Heart right ventricle (tissue), 16 donors: ENCODE measurements around the gene TUBA4A. TPM values are rescaled to one million over a fixed set of nuclear protein-coding genes. Genes with fewer than 3 reads are reported as not detected.

Source experiments
- ATAC-seq, 8 donors: fragments of 200-7000 bp; cut with Tn5 transposase; one replicate each; pipeline ENCODE4 v1.9.1; 2020; ENCODE audit warnings: mild to moderate bottlenecking in 8 of 8, moderate library complexity in 8 of 8, moderate number of reproducible peaks in 1 of 8
- DNase-seq, 2 donors: peaks; one replicate each; pipeline ENCODE4 v3.0.0-alpha.2; 2020
- H3K27ac ChIP-seq, 10 donors: fragments of 200-600 bp; sonication (generic) in 2 of 10; one replicate each; pipeline versions ENCODE4 v1.5.0 to v1.8.0; 2020 to 2022; ENCODE audit warnings: mild to moderate bottlenecking in 3 of 10
- H3K27me3 ChIP-seq, 7 donors: fragments of 200-600 bp; one replicate each; pipeline ENCODE4 v1.8.0; 2021 to 2022; ENCODE audit warnings: mild to moderate bottlenecking in 2 of 7
- H3K36me3 ChIP-seq, 9 donors: fragments of 200-600 bp; sonication (generic) in 1 of 9; one replicate each; pipeline versions ENCODE4 v1.5.0 to v1.8.0; 2020 to 2022; ENCODE audit warnings: mild to moderate bottlenecking in 2 of 9
- H3K4me1 ChIP-seq, 9 donors: fragments of 200-600 bp; sonication (generic) in 1 of 9; one replicate each; pipeline versions ENCODE4 v1.5.0 to v1.8.0; 2020 to 2022; ENCODE audit warnings: mild to moderate bottlenecking in 4 of 9
- H3K4me3 ChIP-seq, 10 donors: fragments of 200-600 bp; sonication (generic) in 2 of 10; one replicate each; pipeline versions ENCODE4 v1.5.0 to v1.8.0; 2020 to 2022; ENCODE audit warnings: mild to moderate bottlenecking in 7 of 10, moderate library complexity in 2 of 10
- H3K9me3 ChIP-seq, 11 donors: fragments of 200-600 bp in 10 of 11; sonication (generic) in 2 of 11; one replicate each; pipeline versions ENCODE4 v1.5.0 to v1.8.0; 2013 to 2022; ENCODE audit warnings: mild to moderate bottlenecking in 2 of 11, control low read depth in 1 of 11, moderate library complexity in 1 of 11
- CTCF ChIP-seq, 9 donors: fragments of 200-600 bp; sonication (generic) in 2 of 9; IDR thresholded peaks; one replicate each; pipeline versions ENCODE4 v1.5.0 to v1.8.0; 2021 to 2022; ENCODE audit warnings: antibody characterized with exemption in 9 of 9, mild to moderate bottlenecking in 5 of 9, moderate library complexity in 1 of 9
- WGBS, 2 donors: extraction: QIAGEN DNeasy Blood & Tissue Kit; methylation state at CpG; one replicate each; pipeline ENCODE4 v1.1.7; 2013; ENCODE audit warnings: inconsistent platforms in 1 of 2; 5-methylcytosine and 5-hydroxymethylcytosine counted together
- intact Hi-C, 10 donors: fragments of 100-400 bp; cut with DNase I; formaldehyde crosslinking; loops; one replicate each; pipeline versions ENCODE4 v1.11.1 to v1.14.2; 2022
- polyA plus RNA-seq, 2 donors: library from polyadenylated mRNA; stranded (reverse); fragments of 200-250 nt; gene quantifications; one replicate each; pipeline ENCODE4 v1.2.3, GENCODE V29; 2013
- total RNA-seq, 10 donors: library from RNA; stranded (reverse); fragmentation: NEBNext Ultra II Directional in 3 of 10; extraction: Animal tissue kit (Norgen Biotek cat#: 25700) in 3 of 10; gene quantifications; one replicate each; pipeline versions ENCODE4 v1.2.1 to v1.2.4, GENCODE V29; 2021 to 2023
- donor health status: Arrhythmogenic right ventricular cardiomyopathy.
- donor health status: ischemic (EF 13 %, LVEDD 7.1; RV severe dilation, severe dysfunction).
- donor health status: healthy with polysubstance abuse.
- donor health status: DM: no; HTN: yes; CAD: no.
- donor health status: DM: no; HTN: no; CAD: no.
- donor health status: ischemic (EF 25% LVEDD 6.9; RV normal size, moderate dysfunction).
- donor health status: ischemic (EF 25% LVEDD 5.7; RV mildly dilated, moderate dysfunction).
- donor health status: healthy.
- donor health status: DM: yes; HTN: yes; CAD: no.
- donor health status: Ischemic cardiomyopathy.
- donor health status: ischemic (EF 35%, LVEDD 5.7; RV mildly dilated, moderate dysfunction).
- donor health status: nonischemic (EF 11% LVEDD 7.7; RV severe dilation, severe dysfunction).
- donor health status: DM: yes; HTN: yes; CAD: no.
- donor health status: PGD.
- donor health status: ischemic (EF 29% LVEDD 5.4; RV normal size, mild dysfunction).
- donor health status: nonischemic (EF 23%, LVEDD 6.1; RV moderate dilation, normal function).

TUBA4A gene
- total and polyA plus RNA-seq, 12 donors: 61.0 to 341 (median 145) TPM

- DNase-seq: peak; percentile 67 to 76
- intact Hi-C loops: loop anchor here in 1 of 10 donors (1.0 kb wide), 1 partner anchor 45 kb away; no protein-coding TSS in a partner anchor
- ATAC-seq: peak; percentile 6 to 54 (median 28)
- Histone ChIP-seq H3K4me1 (peaks cover 34 to 91% (median 76%) of the 10 kb centered on the region in 9 donors), H3K27ac (peak overlapping the region; percentile 46 to 99 (median 76)), H3K27me3 (no peaks in the 10 kb centered on the region), H3K4me3 (peak overlapping the region in 4 of 10 donors; percentile 2 to 22 (median 12)), H3K9me3 (no peaks in the 10 kb centered on the region), H3K36me3 (peaks cover 0 to 43% (median 7%) of the 10 kb centered on the region in 9 donors)
- WGBS, 2 donors: 39 to 40% methylated on average over 7 of the region's 7 CpGs
- no peak for TF ChIP-seq CTCF (IDR thresholded peaks at IDR 0.05)
Observed at GRCh38 chr2:219249203-219249980, 4.3 kb downstream of the TUBA4A start.

DNA sequence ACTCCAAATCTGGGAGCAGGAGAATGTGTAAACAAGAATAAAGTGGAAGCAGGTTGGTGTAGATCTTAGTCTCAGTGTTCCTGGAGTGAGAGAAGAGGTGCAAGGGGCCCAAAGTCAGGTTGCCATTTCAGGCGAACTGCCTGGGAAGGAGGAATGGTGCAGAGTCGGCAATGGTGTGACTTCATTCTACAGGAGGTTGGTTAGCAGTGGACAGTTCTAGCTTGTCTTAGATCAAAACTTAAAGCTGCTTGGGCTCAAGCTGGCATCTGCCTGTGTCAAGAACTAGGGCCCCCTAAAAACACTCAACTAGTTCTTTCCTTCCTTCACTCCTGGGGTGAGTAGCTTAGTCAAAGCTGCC lies 4.9 kb downstream of the TUBA4A start:
- Histone ChIP-seq H3K36me3 (peaks cover 0 to 43% (median 7%) of the 10 kb centered on the region in 9 donors), H3K27ac (peak overlapping the region; percentile 46 to 99 (median 76)), H3K27me3 (no peaks in the 10 kb centered on the region), H3K4me3 (peak overlapping the region in 3 of 10 donors; percentile 2 to 22 (median 8)), H3K9me3 (no peaks in the 10 kb centered on the region), H3K4me1 (peaks cover 28 to 88% (median 70%) of the 10 kb centered on the region in 9 donors)
- intact Hi-C loops: loop anchor here in 1 of 10 donors (1.0 kb wide), 1 partner anchor 45 kb away; no protein-coding TSS in a partner anchor
- no peak for TF ChIP-seq CTCF (IDR thresholded peaks at IDR 0.05)
- WGBS, 2 donors: 80 to 87% methylated on average over 2 of the region's 2 CpGs
- no peak for ATAC-seq
- DNase-seq: no peak

DNA sequence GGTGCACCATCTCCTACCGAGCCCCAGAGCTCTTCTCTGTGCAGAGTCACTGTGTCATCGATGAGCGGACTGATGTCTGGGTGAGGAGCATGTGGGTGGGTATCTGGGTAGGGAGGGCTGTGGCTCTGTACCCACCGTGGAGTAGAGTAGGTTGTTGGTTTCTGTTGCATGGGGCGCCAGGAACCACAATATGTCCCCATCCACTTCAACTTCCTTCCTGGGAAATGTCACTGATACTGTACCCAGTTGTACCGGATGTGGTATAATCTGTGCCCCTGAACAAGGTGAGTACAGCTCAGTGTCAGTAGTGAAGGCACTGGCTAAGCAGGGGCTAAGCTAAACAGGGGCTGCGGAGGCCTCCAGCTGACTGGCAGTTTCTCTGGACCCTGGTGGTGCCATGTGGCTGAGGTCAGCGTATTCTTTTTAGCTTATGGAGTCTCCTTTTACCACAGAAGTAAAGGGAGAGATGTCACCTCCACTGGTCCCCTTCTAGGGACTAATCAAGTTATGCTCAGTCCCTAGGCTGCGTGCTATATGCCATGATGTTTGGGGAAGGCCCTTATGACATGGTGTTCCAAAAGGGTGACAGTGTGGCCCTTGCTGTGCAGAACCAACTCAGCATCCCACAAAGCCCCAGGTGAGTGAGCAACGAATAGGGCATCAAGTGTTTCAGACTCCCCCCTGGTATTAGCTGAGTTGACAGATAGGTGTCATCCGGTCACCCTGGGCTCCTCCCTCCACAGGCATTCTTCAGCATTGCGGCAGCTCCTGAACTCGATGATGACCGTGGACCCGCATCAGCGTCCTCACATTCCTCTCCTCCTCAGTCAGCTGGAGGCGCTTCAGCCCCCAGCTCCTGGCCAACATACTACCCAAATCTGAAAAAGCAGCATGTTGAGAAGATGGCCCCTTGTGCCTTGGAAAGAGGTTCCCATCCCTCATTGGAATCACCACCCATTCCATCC lies 5.8 kb downstream of the TUBA4A start:
- Histone ChIP-seq H3K4me3 (peak overlapping the region in 1 of 10 donors; percentile 22), H3K27ac (peak overlapping the region in 4 of 10 donors; percentile 26 to 99 (median 77)), H3K27me3 (no peaks in the 10 kb centered on the region), H3K4me1 (peaks cover 28 to 81% (median 64%) of the 10 kb centered on the region in 9 donors), H3K36me3 (peaks cover 0 to 43% (median 7%) of the 10 kb centered on the region in 9 donors), H3K9me3 (no peaks in the 10 kb centered on the region)
- 88 to 91% methylated on average over 17 of the region's 17 CpGs for WGBS, 2 donors
- no peak for TF ChIP-seq CTCF (IDR thresholded peaks at IDR 0.05)
- DNase-seq: no peak
- intact Hi-C loops: no loop called here
- no peak for ATAC-seq

GRCh38 chr2:219246559-219246958 lies 7.2 kb downstream of the TUBA4A start:
- intact Hi-C loops: no loop called here
- 96% methylated on average over 10 of the region's 10 CpGs for WGBS, 2 donors

More at GRCh38 chr2:219246559-219246958, 7.2 kb downstream of the TUBA4A start:
- Histone ChIP-seq H3K27ac (peak overlapping the region in 2 of 10 donors; percentile 93 to 99), H3K36me3 (peaks cover 0 to 43% (median 7%) of the 10 kb centered on the region in 9 donors), H3K4me1 (peaks cover 25 to 68% (median 50%) of the 10 kb centered on the region in 9 donors), H3K4me3 (no peak overlapping the region), H3K27me3 (no peaks in the 10 kb centered on the region), H3K9me3 (no peaks in the 10 kb centered on the region)
- DNase-seq: no peak
- ATAC-seq: no peak
- TF ChIP-seq CTCF (IDR thresholded peaks at IDR 0.05): no peak
